ENCODE data around the gene CCDC191.

CCDC191 gene

GRCh38 chr3:113966172-113966571 is 90.2 kb downstream of the CCDC191 start:
- DNase-seq (ENCODE audit: extremely low read depth in 1 of 2, low read depth in 1 of 2) = no peak

- DNase-seq (ENCODE audit: extremely low read depth in 1 of 2, low read depth in 1 of 2) = no peak
Observed at GRCh38 chr3:113963879-113964278, 92.4 kb downstream of the CCDC191 start.

- no peak for DNase-seq (ENCODE audit: extremely low read depth in 1 of 2, low read depth in 1 of 2)
Observed at GRCh38 chr3:113954091-113954685, 102.1 kb downstream of the CCDC191 start.

- no peak for DNase-seq (ENCODE audit: extremely low read depth in 1 of 2, low read depth in 1 of 2)
Observed at GRCh38 chr3:113953677-113954076, 102.6 kb downstream of the CCDC191 start.

- DNase-seq (ENCODE audit: extremely low read depth in 1 of 2, low read depth in 1 of 2) = no peak
Observed at GRCh38 chr3:113952921-113953320, 103.4 kb downstream of the CCDC191 start.

- no peak for DNase-seq (ENCODE audit: extremely low read depth in 1 of 2, low read depth in 1 of 2)
Observed at GRCh38 chr3:113948015-113948917, 108.1 kb downstream of the CCDC191 start.

- DNase-seq (ENCODE audit: extremely low read depth in 1 of 2, low read depth in 1 of 2) = peak in 1 of 2 donors; percentile 47
Observed at GRCh38 chr3:113947372-113948014, 108.8 kb downstream of the CCDC191 start, which contains the start of gene ZDHHC23. Gene ZDHHC23 (plus strand): TSS chr3:113948013. CDS start chr3:113948803, 790 bp downstream.

- no peak for DNase-seq (ENCODE audit: extremely low read depth in 1 of 2, low read depth in 1 of 2)
Observed at GRCh38 chr3:113946831-113947230, 109.5 kb downstream of the CCDC191 start.

GRCh38 chr3:113927556-113927955 is 128.8 kb downstream of the CCDC191 start:
- no peak for DNase-seq (ENCODE audit: extremely low read depth in 1 of 2, low read depth in 1 of 2)

GRCh38 chr3:113914646-113915045 is 141.7 kb downstream of the CCDC191 start:
- no peak for DNase-seq (ENCODE audit: extremely low read depth in 1 of 2, low read depth in 1 of 2)
